Ishikawa (cell line): ENCODE data around the gene RANGAP1.

Experiments
- CEBPB ChIP-seq: IDR thresholded peaks from 2 replicates; pipeline ENCODE4 v1.6.1; 2012
- CREB1 ChIP-seq: IDR thresholded peaks from 2 replicates; pipeline ENCODE4 v1.6.1; 2012; ENCODE audit warnings: low read depth
- EP300 ChIP-seq: IDR thresholded peaks from 2 replicates; pipeline ENCODE4 v1.6.1; 2012; ENCODE audit warnings: borderline replicate concordance
- FOXM1 ChIP-seq: IDR thresholded peaks from 2 replicates; pipeline ENCODE4 v1.6.1; 2012; ENCODE audit warnings: low read depth, borderline replicate concordance
- RAD21 ChIP-seq: IDR thresholded peaks from 2 replicates; pipeline ENCODE4 v1.6.1; 2012; ENCODE audit warnings: low read depth
- TEAD4 ChIP-seq: IDR thresholded peaks from 2 replicates; pipeline ENCODE4 v1.6.1; 2012
- TF ChIP-seq, protein P1 (sequence below): IDR thresholded peaks from 2 replicates; pipeline ENCODE4 v1.6.1; 2012; ENCODE audit warnings: low read depth, mild to moderate bottlenecking
- TF ChIP-seq, protein P2 (sequence below): IDR thresholded peaks from 2 replicates; pipeline ENCODE4 v1.6.1; 2012

DNA sequence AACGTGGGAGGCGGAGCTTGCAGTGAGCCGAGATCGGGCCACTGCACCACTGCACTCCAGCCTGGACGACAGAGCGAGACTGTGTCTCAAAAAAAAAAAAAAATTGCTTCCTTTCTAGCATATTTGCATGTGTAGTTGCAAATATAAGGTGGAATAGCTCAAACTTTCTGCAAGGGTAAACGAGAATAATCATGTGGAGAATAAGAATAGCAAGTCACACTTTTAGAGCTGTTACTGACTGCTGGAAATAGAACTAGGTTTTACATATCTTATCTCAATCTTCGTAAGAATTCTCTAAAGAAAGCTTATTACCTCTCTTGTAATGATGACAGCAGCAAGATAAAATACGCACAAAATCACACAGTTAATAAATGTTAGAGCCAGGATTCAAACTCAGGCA, 79.3 kb downstream of the RANGAP1 start:
- TF ChIP-seq TEAD4: no peak
- TF ChIP-seq, protein P1, sequence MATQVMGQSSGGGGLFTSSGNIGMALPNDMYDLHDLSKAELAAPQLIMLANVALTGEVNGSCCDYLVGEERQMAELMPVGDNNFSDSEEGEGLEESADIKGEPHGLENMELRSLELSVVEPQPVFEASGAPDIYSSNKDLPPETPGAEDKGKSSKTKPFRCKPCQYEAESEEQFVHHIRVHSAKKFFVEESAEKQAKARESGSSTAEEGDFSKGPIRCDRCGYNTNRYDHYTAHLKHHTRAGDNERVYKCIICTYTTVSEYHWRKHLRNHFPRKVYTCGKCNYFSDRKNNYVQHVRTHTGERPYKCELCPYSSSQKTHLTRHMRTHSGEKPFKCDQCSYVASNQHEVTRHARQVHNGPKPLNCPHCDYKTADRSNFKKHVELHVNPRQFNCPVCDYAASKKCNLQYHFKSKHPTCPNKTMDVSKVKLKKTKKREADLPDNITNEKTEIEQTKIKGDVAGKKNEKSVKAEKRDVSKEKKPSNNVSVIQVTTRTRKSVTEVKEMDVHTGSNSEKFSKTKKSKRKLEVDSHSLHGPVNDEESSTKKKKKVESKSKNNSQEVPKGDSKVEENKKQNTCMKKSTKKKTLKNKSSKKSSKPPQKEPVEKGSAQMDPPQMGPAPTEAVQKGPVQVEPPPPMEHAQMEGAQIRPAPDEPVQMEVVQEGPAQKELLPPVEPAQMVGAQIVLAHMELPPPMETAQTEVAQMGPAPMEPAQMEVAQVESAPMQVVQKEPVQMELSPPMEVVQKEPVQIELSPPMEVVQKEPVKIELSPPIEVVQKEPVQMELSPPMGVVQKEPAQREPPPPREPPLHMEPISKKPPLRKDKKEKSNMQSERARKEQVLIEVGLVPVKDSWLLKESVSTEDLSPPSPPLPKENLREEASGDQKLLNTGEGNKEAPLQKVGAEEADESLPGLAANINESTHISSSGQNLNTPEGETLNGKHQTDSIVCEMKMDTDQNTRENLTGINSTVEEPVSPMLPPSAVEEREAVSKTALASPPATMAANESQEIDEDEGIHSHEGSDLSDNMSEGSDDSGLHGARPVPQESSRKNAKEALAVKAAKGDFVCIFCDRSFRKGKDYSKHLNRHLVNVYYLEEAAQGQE: no peak
- TF ChIP-seq RAD21: no peak
- TF ChIP-seq EP300: no peak
- no peak for TF ChIP-seq FOXM1
- no peak for TF ChIP-seq CEBPB
- TF ChIP-seq, protein P2, sequence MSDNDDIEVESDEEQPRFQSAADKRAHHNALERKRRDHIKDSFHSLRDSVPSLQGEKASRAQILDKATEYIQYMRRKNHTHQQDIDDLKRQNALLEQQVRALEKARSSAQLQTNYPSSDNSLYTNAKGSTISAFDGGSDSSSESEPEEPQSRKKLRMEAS: no peak
- no peak for TF ChIP-seq CREB1
